K562 treated with DMSO at 1 percent for 48 hours (cell line): ENCODE results near the gene SCMH1. TPM values are rescaled to one million over a fixed set of nuclear protein-coding genes. Genes with fewer than 3 reads are reported as not detected.

ENCODE experiments used
- total RNA-seq: library from RNA; unstranded; fragments of 300-600 nt; gene quantifications from 2 replicates; pipeline ENCODE4 v1.2.3, GENCODE V29; 2022; ENCODE audit warnings: low replicate concordance; ENCODE audit errors: extremely low read depth

SCMH1 gene
- total RNA-seq, result not detected in 2 replicates

GRCh38 chr1:41241749-41242341 lies at the start of gene SCMH1:
TSS of gene SCMH1 (minus strand) at chr1:41242306. CDS start at chr1:41186133, 56,173 bp downstream.

GRCh38 chr1:41021526-41022308 lies 220.4 kb downstream of the SCMH1 start, which contains the start of gene SLFNL1:
TSS of gene SLFNL1 (minus strand) at chr1:41021725. CDS start at chr1:41020660, 1,065 bp downstream.

GRCh38 chr1:40979241-40980067 lies 262.7 kb downstream of the SCMH1 start, which contains the start of gene CTPS1:
TSS of gene CTPS1 (plus strand) at chr1:40979696. CDS start at chr1:40983291, 3,595 bp downstream.

Other genes with a start within 250 kb of the SCMH1 start
- not detected in 2 replicates for gene SLFNL1, start 220.6 kb downstream of the SCMH1 start, total RNA-seq
- gene FOXO6, start 119.1 kb upstream of the SCMH1 start, total RNA-seq, result not detected in 2 replicates
- gene EDN2, start 242.4 kb upstream of the SCMH1 start, total RNA-seq, result not detected in 2 replicates